Upper lobe of right lung (tissue), 1 donor: Measurements from ENCODE around the gene GJB1. TPM values are rescaled to one million over a fixed set of nuclear protein-coding genes. Genes with fewer than 3 reads are reported as not detected.
"Not testable (repeated sequence)": the region's sequence is repeated elsewhere in the genome, so short reads cannot be mapped to it uniquely, and the experiment has no call there.

Experiments
- ATAC-seq: fragments of 200-7000 bp; cut with Tn5 transposase; one replicate; pipeline ENCODE4 v1.9.1; 2020; ENCODE audit warnings: mild to moderate bottlenecking, moderate library complexity
- DNase-seq: peaks from one replicate; pipeline ENCODE4 v3.0.0-alpha.2; 2020
- H3K27ac ChIP-seq: fragments of 200-600 bp; one replicate; pipeline ENCODE4 v1.8.0; 2022
- H3K27me3 ChIP-seq: fragments of 200-600 bp; one replicate; pipeline ENCODE4 v1.8.0; 2022; ENCODE audit warnings: mild to moderate bottlenecking
- H3K36me3 ChIP-seq: fragments of 200-600 bp; one replicate; pipeline ENCODE4 v1.8.0; 2022
- H3K4me1 ChIP-seq: fragments of 200-600 bp; one replicate; pipeline ENCODE4 v1.8.0; 2022
- H3K4me3 ChIP-seq: fragments of 200-600 bp; one replicate; pipeline ENCODE4 v1.8.0; 2022; ENCODE audit warnings: mild to moderate bottlenecking
- H3K9me3 ChIP-seq: fragments of 200-600 bp; one replicate; pipeline ENCODE4 v1.8.0; 2022
- CTCF ChIP-seq: fragments of 200-600 bp; IDR thresholded peaks from one replicate; pipeline ENCODE4 v1.8.0; 2022; ENCODE audit warnings: antibody characterized with exemption
- intact Hi-C: fragments of 100-400 bp; cut with DNase I; formaldehyde crosslinking; loops from one replicate; pipeline ENCODE4 v1.11.0; 2022
- total RNA-seq: library from RNA; stranded (reverse); fragmentation: NEBNext Ultra II Directional; extraction: Animal tissue kit (Norgen Biotek cat#: 25700); gene quantifications from one replicate; pipeline ENCODE4 v1.2.1, GENCODE V29; 2021
- donor health status: DM: no; HTN: yes; CAD: no; lungs with severe emphysema.

GJB1 gene
- total RNA-seq, 1 donor from 2014 or later, result 5.4 TPM

- Histone ChIP-seq H3K9me3 (no peaks in the 10 kb centered on the region), H3K36me3 (no peaks in the 10 kb centered on the region), H3K4me1 (no peaks in the 10 kb centered on the region), H3K27me3 (no peaks in the 10 kb centered on the region), H3K4me3 (no peak overlapping the region), H3K27ac (no peak overlapping the region)
- no peak for TF ChIP-seq CTCF
- DNase-seq, result no peak
- intact Hi-C loops, result no loop called here
- ATAC-seq, result no peak
Observed at GRCh38 chrX:71256856-71257255, 33.8 kb downstream of the GJB1 start.

GRCh38 chrX:71268624-71269023, 45.6 kb downstream of the GJB1 start:
- H3K4me3 ChIP-seq, H3K9me3 ChIP-seq, intact Hi-C loops, DNase-seq, H3K36me3 ChIP-seq, H3K27ac ChIP-seq, H3K27me3 ChIP-seq, H3K4me1 ChIP-seq, ATAC-seq: not testable (repeated sequence)

- no peak for DNase-seq
- no peak for TF ChIP-seq CTCF
- no peaks in the 10 kb centered on the region for H3K36me3 ChIP-seq
- no peaks in the 10 kb centered on the region for H3K9me3 ChIP-seq
- no peaks in the 10 kb centered on the region for H3K4me1 ChIP-seq
- no peak overlapping the region for H3K4me3 ChIP-seq
- ATAC-seq, result no peak
- intact Hi-C loops, result no loop called here
- no peaks in the 10 kb centered on the region for H3K27me3 ChIP-seq
- no peak overlapping the region for H3K27ac ChIP-seq
Observed at GRCh38 chrX:71269801-71270395, 46.9 kb downstream of the GJB1 start.

- DNase-seq, H3K27ac ChIP-seq, H3K27me3 ChIP-seq, intact Hi-C loops, H3K9me3 ChIP-seq, H3K36me3 ChIP-seq, ATAC-seq, H3K4me3 ChIP-seq, H3K4me1 ChIP-seq: not testable (repeated sequence)
Observed at GRCh38 chrX:71272313-71272712, 49.3 kb downstream of the GJB1 start.

Other genes starting within 250 kb of the GJB1 start
- 53.6 TPM for gene SNX12, start 154.9 kb upstream of the GJB1 start, total RNA-seq
- 31.6 TPM for gene FOXO4, start 127.4 kb upstream of the GJB1 start, total RNA-seq
- gene CXorf65, start 116.5 kb upstream of the GJB1 start, total RNA-seq, result not detected
- gene IL2RG, start 111.6 kb upstream of the GJB1 start, total RNA-seq, result 20.8 TPM
- 48.5 TPM for gene MED12, start 104.6 kb upstream of the GJB1 start, total RNA-seq
- gene NLGN3, start 78.4 kb upstream of the GJB1 start, total RNA-seq, result 0.69 TPM
- gene ZMYM3, start 30.9 kb downstream of the GJB1 start, total RNA-seq, result 24.9 TPM
- 208 TPM for gene NONO, start 60.4 kb downstream of the GJB1 start, total RNA-seq
- gene ITGB1BP2, start 78.5 kb downstream of the GJB1 start, total RNA-seq, result 0.38 TPM
- 35.0 TPM for gene TAF1, start 143.1 kb downstream of the GJB1 start, total RNA-seq